Endodermal cell (in vitro differentiated cells): ENCODE measurements around the gene GGA1. TPM values are rescaled to one million over a fixed set of nuclear protein-coding genes. Genes with fewer than 3 reads are reported as not detected.

Experiments used
- DNase-seq: peaks from one replicate; pipeline ENCODE4 v3.0.0-alpha.2; 2017
- H3K27ac ChIP-seq: 2 replicates; pipeline ENCODE4 v1.5.1; 2013; ENCODE audit warnings: mild to moderate bottlenecking, low read depth, low read length, moderate library complexity
- H3K27me3 ChIP-seq: 2 replicates; pipeline ENCODE4 v1.6.1; 2013; ENCODE audit warnings: mild to moderate bottlenecking, low read length, moderate library complexity; ENCODE audit not compliant: insufficient read depth, control insufficient read depth, poor library complexity, severe bottlenecking
- H3K36me3 ChIP-seq: 2 replicates; pipeline ENCODE4 v1.7.0; 2013; ENCODE audit warnings: mild to moderate bottlenecking, low read length, moderate library complexity; ENCODE audit not compliant: control insufficient read depth, insufficient read depth
- H3K4me1 ChIP-seq: one replicate; pipeline ENCODE4 v1.7.0; 2013; ENCODE audit warnings: low read length; ENCODE audit not compliant: control insufficient read depth, insufficient read depth
- H3K4me3 ChIP-seq: 2 replicates; pipeline ENCODE4 v1.5.1; 2013; ENCODE audit warnings: mild to moderate bottlenecking, low read length, moderate library complexity
- H3K9ac ChIP-seq: 2 replicates; pipeline ENCODE4 v1.6.1; 2013; ENCODE audit warnings: mild to moderate bottlenecking, low read length, moderate library complexity; ENCODE audit not compliant: poor library complexity, severe bottlenecking; ENCODE audit errors: extremely low read depth
- H3K9me3 ChIP-seq: 2 replicates; pipeline ENCODE4 v1.6.1; 2013; ENCODE audit warnings: mild to moderate bottlenecking, low read length, moderate library complexity; ENCODE audit not compliant: control insufficient read depth
- H3K27ac Mint-ChIP-seq: 2 replicates; pipeline ENCODE4 v1.8.0; 2020; ENCODE audit warnings: mixed read lengths
- H3K27me3 Mint-ChIP-seq: 2 replicates; pipeline ENCODE4 v1.8.0; 2021; ENCODE audit warnings: mild to moderate bottlenecking, mixed read lengths; ENCODE audit not compliant: insufficient read depth
- H3K36me3 Mint-ChIP-seq: 2 replicates; pipeline ENCODE4 v1.8.0; 2020; ENCODE audit warnings: low read depth, mixed read lengths
- H3K4me1 Mint-ChIP-seq: 2 replicates; pipeline ENCODE4 v1.8.0; 2020; ENCODE audit warnings: mixed read lengths
- H3K4me3 Mint-ChIP-seq: 2 replicates; pipeline ENCODE4 v1.8.0; 2020; ENCODE audit warnings: mild to moderate bottlenecking, moderate library complexity, mixed read lengths
- H3K9me3 Mint-ChIP-seq: 2 replicates; pipeline ENCODE4 v1.8.0; 2020; ENCODE audit warnings: mild to moderate bottlenecking, mixed read lengths
- CTCF ChIP-seq: fragments of 200-600 bp; sonication (generic); conservative IDR thresholded peaks from 2 replicates; pipeline ENCODE4 v1.5.0; 2021; ENCODE audit warnings: antibody characterized with exemption, mild to moderate bottlenecking
- WGBS, 2 experiments: methylation state at CpG; one replicate each; pipeline versions ENCODE4 v1.1.5 to v1.1.7; 2013; ENCODE audit warnings: missing lambda C conversion rate in 2 of 2, mixed read lengths in 1 of 2; ENCODE audit not compliant: insufficient coverage in 1 of 2, insufficient read length in 1 of 2; 5-methylcytosine and 5-hydroxymethylcytosine counted together
- total RNA-seq, 2 donors: library from RNA; stranded (reverse); fragmentation: NEBNext Ultra II Directional in 1 of 2; extraction: Animal tissue kit (Norgen Biotek cat#: 25700) in 1 of 2; gene quantifications; 2 replicates in 1 of 2; 3 replicates in 1 of 2; pipeline ENCODE4 v1.2.1, GENCODE V29; 2021

Gene GGA1
- total RNA-seq, 2 donors from 2014 or later = 87.5 TPM

- Histone ChIP-seq H3K36me3 (peaks cover 18% of the 10 kb centered on the region), H3K9ac (no peak overlapping the region), H3K4me1 (peaks cover 6% of the 10 kb centered on the region), H3K4me3 (no peak overlapping the region), H3K9me3 (no peaks in the 10 kb centered on the region), H3K27ac (no peak overlapping the region), H3K27me3 (no peaks in the 10 kb centered on the region)
- no peak for DNase-seq
- Mint-ChIP-seq H3K9me3 (no peaks in the 10 kb centered on the region), H3K4me1 (peaks cover 28% of the 10 kb centered on the region), H3K4me3 (no peak overlapping the region), H3K36me3 (peaks cover 19% of the 10 kb centered on the region), H3K27ac (peak overlapping the region; percentile 18), H3K27me3 (no peaks in the 10 kb centered on the region)
- 95 to 97% methylated on average over 3 to 5 of the region's 5 CpGs for WGBS, 2 experiments
- TF ChIP-seq CTCF = no peak
These were observed 53.4 kb downstream of the GGA1 start for GRCh38 chr22:37662039-37662438.

GRCh38 chr22:37663521-37664140, 55.0 kb downstream of the GGA1 start:
- H3K9me3 ChIP-seq = no peaks in the 10 kb centered on the region
- Mint-ChIP-seq H3K36me3 (peaks cover 19% of the 10 kb centered on the region), H3K27ac (peak overlapping the region; percentile 30), H3K4me3 (no peak overlapping the region), H3K27me3 (no peaks in the 10 kb centered on the region), H3K9me3 (no peaks in the 10 kb centered on the region), H3K4me1 (peaks cover 23% of the 10 kb centered on the region)
- no peak overlapping the region for H3K9ac ChIP-seq
- H3K4me3 ChIP-seq = no peak overlapping the region
- DNase-seq = no peak
- peaks cover 18% of the 10 kb centered on the region for H3K36me3 ChIP-seq
- H3K4me1 ChIP-seq = peaks cover 6% of the 10 kb centered on the region
- TF ChIP-seq CTCF = no peak
- H3K27ac ChIP-seq = no peak overlapping the region
- 91 to 95% methylated on average over 8 to 16 of the region's 16 CpGs for WGBS, 2 experiments
- H3K27me3 ChIP-seq = no peaks in the 10 kb centered on the region

- no peaks in the 10 kb centered on the region for H3K9me3 Mint-ChIP-seq
- H3K4me1 Mint-ChIP-seq = peaks cover 20% of the 10 kb centered on the region
- Histone ChIP-seq H3K4me1 (peaks cover 5% of the 10 kb centered on the region), H3K27ac (peak overlapping the region; percentile 60), H3K36me3 (peaks cover 18% of the 10 kb centered on the region), H3K9ac (no peak overlapping the region), H3K4me3 (no peak overlapping the region), H3K9me3 (no peaks in the 10 kb centered on the region), H3K27me3 (no peaks in the 10 kb centered on the region)
- DNase-seq = no peak
- TF ChIP-seq CTCF = no peak
- H3K4me3 Mint-ChIP-seq = no peak overlapping the region
- no peak overlapping the region for H3K27ac Mint-ChIP-seq
- 88 to 89% methylated on average over 16 of the region's 16 CpGs for WGBS, 2 experiments
- no peaks in the 10 kb centered on the region for H3K27me3 Mint-ChIP-seq
- H3K36me3 Mint-ChIP-seq = peaks cover 20% of the 10 kb centered on the region
These were observed 55.8 kb downstream of the GGA1 start for GRCh38 chr22:37664249-37665101.
